ENCODE results near the gene IGF2BP3. TPM values are rescaled to one million over a fixed set of nuclear protein-coding genes. Genes with fewer than 3 reads are reported as not detected.

Gene IGF2BP3
- total RNA-seq, 1 experiment from 2014 or later: 139 TPM

DNA sequence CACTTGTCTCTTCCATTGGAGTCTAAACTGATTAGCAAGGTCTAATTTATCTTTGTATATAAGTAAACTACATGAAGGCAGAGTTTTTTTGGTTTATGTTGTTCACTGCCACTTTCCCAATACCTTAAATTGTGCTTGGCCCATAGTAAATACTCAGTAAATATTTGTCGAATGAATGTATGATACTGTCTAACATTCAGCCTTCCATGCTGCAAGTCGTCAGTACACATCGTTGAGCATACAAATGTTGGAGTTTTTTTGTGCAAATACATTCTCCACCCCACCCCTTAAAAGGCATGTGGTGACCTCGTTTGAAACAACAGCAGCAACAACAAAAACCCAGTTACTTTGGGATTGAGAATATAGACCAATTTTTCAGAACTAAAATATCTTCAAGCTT, 17.4 kb upstream of the IGF2BP3 start:
- no peak overlapping the region for H3K4me2 ChIP-seq
- intact Hi-C loops (cut with micrococcal nuclease; ENCODE audit: unreplicated experiment): no loop called here
- H3K27me3 ChIP-seq (ENCODE audit: insufficient read depth, low read depth): no peaks in the 10 kb centered on the region
- H4K20me1 ChIP-seq (ENCODE audit: insufficient read depth): no peaks in the 10 kb centered on the region
- TF ChIP-seq CTCF (conservative IDR thresholded peaks at IDR 0.05) (no peak), EZH2 (IDR thresholded peaks at IDR 0.05; ENCODE audit: low read depth) (no peak)
- no peaks in the 10 kb centered on the region for H3K36me3 ChIP-seq (ENCODE audit: low read depth)
- no TSS peak for BruUV-seq (replicated peaks)
- H3K9me3 ChIP-seq (ENCODE audit: insufficient read depth, low read depth): no peaks in the 10 kb centered on the region
- H3K79me2 ChIP-seq (ENCODE audit: low read depth): no peaks in the 10 kb centered on the region
- no peak overlapping the region for H3K4me3 ChIP-seq
- CTCF ChIA-PET: no interaction called here
- no peaks in the 10 kb centered on the region for H3K9me2 ChIP-seq (ENCODE audit: insufficient read depth)
- H3K4me1 ChIP-seq (replicated peaks; ENCODE audit: insufficient read depth): peaks cover 6% of the 10 kb centered on the region; the same call in 1 of the 2 replicates
- no peak overlapping the region for H2AFZ ChIP-seq
- H3K27ac ChIP-seq: no peak overlapping the region
- no peak for DNase-seq
- POLR2A ChIA-PET (ENCODE audit: unreplicated experiment): interaction anchor here (0.7 kb wide), 1 partner anchor 39 kb away, joined by 13 read pairs; no protein-coding TSS in a partner anchor
- peaks cover 17% of the 10 kb centered on the region for H3F3A ChIP-seq (ENCODE audit: insufficient read depth, low read depth)

DNA sequence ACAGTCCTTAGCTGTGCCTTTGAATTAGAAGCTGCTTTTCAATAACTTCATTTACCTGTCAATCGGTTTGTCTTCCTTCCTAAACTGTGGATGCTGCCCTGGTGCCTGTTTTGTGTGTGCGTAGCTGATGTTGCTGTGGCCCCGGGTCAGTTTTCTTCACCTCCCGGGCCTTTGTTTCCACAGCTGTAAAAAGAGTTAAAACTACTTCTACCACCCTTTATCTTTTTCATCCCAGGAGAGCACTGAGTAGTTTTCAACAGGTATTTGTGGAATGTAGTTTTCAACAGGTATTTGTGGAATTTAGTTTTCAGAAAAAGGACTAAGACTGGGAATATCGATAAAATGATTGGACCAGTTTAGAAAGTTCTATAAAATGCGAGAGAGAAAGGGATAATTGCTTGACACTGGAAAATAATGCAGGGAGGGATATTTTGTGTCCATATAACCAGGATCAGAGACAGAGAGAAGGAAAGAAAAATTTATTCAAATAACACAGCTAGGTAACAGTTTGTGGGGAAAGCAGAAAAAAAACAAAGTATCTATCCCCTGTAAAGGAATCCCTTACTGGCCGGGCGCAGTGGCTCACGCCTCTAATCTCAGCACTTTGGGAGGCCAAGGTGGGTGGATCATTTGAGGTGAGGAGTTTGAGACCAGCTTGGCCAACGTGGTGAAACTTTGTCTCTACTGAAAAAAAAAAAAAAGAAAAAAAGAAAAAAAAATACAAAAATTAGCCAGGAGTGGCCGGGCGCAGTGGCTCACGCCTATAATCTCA, 15.9 kb upstream of the IGF2BP3 start:
- ChIA-PET CTCF (no interaction called here), POLR2A (ENCODE audit: unreplicated experiment) (interaction anchor here (0.6 kb wide), 1 partner anchor 114 kb away, joined by 3 read pairs; no protein-coding TSS in a partner anchor)
- Histone ChIP-seq H3K27me3 (ENCODE audit: insufficient read depth, low read depth) (no peaks in the 10 kb centered on the region), H3F3A (ENCODE audit: insufficient read depth, low read depth) (peaks cover 17% of the 10 kb centered on the region), H3K4me3 (no peak overlapping the region), H3K36me3 (ENCODE audit: low read depth) (no peaks in the 10 kb centered on the region), H3K79me2 (ENCODE audit: low read depth) (no peaks in the 10 kb centered on the region), H3K9me3 (ENCODE audit: insufficient read depth, low read depth) (no peaks in the 10 kb centered on the region), H2AFZ (no peak overlapping the region), H3K4me2 (no peak overlapping the region), H4K20me1 (ENCODE audit: insufficient read depth) (no peaks in the 10 kb centered on the region), H3K4me1 (replicated peaks; ENCODE audit: insufficient read depth) (peaks cover 6% of the 10 kb centered on the region; the same call in 1 of the 2 replicates), H3K27ac (no peak overlapping the region), H3K9me2 (ENCODE audit: insufficient read depth) (no peaks in the 10 kb centered on the region)
- TF ChIP-seq EZH2 (IDR thresholded peaks at IDR 0.05; ENCODE audit: low read depth): no peak
- TF ChIP-seq CTCF (conservative IDR thresholded peaks at IDR 0.05): no peak
- no TSS peak for BruUV-seq (replicated peaks)
- intact Hi-C loops (cut with micrococcal nuclease; ENCODE audit: unreplicated experiment): no loop called here
- no peak for DNase-seq

DNA sequence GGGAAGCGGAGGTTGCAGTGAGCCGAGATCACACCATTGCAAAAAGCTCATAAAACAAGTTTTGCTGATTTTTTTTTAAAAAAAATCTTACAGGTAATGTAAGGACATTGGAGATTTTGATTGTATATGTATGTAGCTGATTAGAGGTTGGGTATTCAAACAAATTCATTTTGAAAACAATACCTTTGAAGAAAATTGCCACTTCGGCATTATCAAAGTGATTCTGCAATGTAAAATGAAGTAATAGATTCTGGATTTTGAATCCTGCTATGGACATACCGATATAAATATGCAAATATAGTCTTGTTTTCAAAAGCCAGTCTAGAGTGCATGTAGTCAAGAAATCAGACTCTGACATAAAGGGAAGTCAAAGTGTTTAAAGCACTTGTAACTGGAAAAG, 12.4 kb upstream of the IGF2BP3 start:
- H3K9me2 ChIP-seq (ENCODE audit: insufficient read depth): no peaks in the 10 kb centered on the region
- H3K9me3 ChIP-seq (ENCODE audit: insufficient read depth, low read depth): no peaks in the 10 kb centered on the region
- no peak overlapping the region for H2AFZ ChIP-seq
- CTCF ChIA-PET: interaction anchor here (0.6 kb wide), 1 partner anchor 125 kb away, joined by 3 read pairs; no protein-coding TSS in a partner anchor
- H3K4me1 ChIP-seq (replicated peaks; ENCODE audit: insufficient read depth): peaks cover 6% of the 10 kb centered on the region; the same call in 1 of the 2 replicates
- no peaks in the 10 kb centered on the region for H4K20me1 ChIP-seq (ENCODE audit: insufficient read depth)
- H3F3A ChIP-seq (ENCODE audit: insufficient read depth, low read depth): peaks cover 12% of the 10 kb centered on the region
- POLR2A ChIA-PET (ENCODE audit: unreplicated experiment): no interaction called here
- BruUV-seq (replicated peaks): no TSS peak
- H3K36me3 ChIP-seq (ENCODE audit: low read depth): no peaks in the 10 kb centered on the region
- intact Hi-C loops (cut with micrococcal nuclease; ENCODE audit: unreplicated experiment): no loop called here
- TF ChIP-seq EZH2 (IDR thresholded peaks at IDR 0.05; ENCODE audit: low read depth): no peak
- no peak for TF ChIP-seq CTCF (conservative IDR thresholded peaks at IDR 0.05)
- DNase-seq: no peak
- H3K4me3 ChIP-seq: no peak overlapping the region
- no peak overlapping the region for H3K4me2 ChIP-seq
- no peak overlapping the region for H3K27ac ChIP-seq
- H3K79me2 ChIP-seq (ENCODE audit: low read depth): peaks cover 9% of the 10 kb centered on the region; the same call in 1 of the 2 replicates
- no peaks in the 10 kb centered on the region for H3K27me3 ChIP-seq (ENCODE audit: insufficient read depth, low read depth)

Data from PC-9 (cell line).